WTC11 (cell line): ENCODE data around the gene SMIM1. TPM values are rescaled to one million over a fixed set of nuclear protein-coding genes. Genes with fewer than 3 reads are reported as not detected.
"Not testable (repeated sequence)": the region's sequence is repeated elsewhere in the genome, so short reads cannot be mapped to it uniquely, and the experiment has no call there.

Experiments used
- ATAC-seq: fragments of 200-7000 bp; cut with Tn5 transposase; 2 replicates; pipeline ENCODE4 v1.10.0; 2021; ENCODE audit warnings: mild to moderate bottlenecking, moderate library complexity
- CTCF ChIA-PET: fragments of 300-600 bp; sonication (Branson Sonifier 250); formaldehyde crosslinking; loops from one replicate; lab custom pipeline; 2021; ENCODE audit warnings: antibody characterized with exemption; lab: Charles Lee
- POLR2A ChIA-PET: fragments of 350-600 bp; sonication (Branson Sonifier 250); formaldehyde crosslinking; loops from one replicate; lab custom pipeline; 2021; ENCODE audit warnings: antibody characterized with exemption; lab: Charles Lee
- DNase-seq: peaks from one replicate; pipeline ENCODE4 v3.0.0; 2021; ENCODE audit warnings: low spot score
- H3K27ac Mint-ChIP-seq: 2 replicates; pipeline ENCODE4 v1.8.0; 2021; ENCODE audit warnings: mixed read lengths
- H3K27me3 Mint-ChIP-seq: 2 replicates; pipeline ENCODE4 v1.8.0; 2021; ENCODE audit warnings: low read depth, mild to moderate bottlenecking, moderate library complexity, mixed read lengths
- H3K36me3 Mint-ChIP-seq: 2 replicates; pipeline ENCODE4 v1.8.0; 2021; ENCODE audit warnings: mixed read lengths
- H3K4me1 Mint-ChIP-seq: 2 replicates; pipeline ENCODE4 v1.8.0; 2022; ENCODE audit warnings: mixed read lengths
- H3K4me3 Mint-ChIP-seq: 2 replicates; pipeline ENCODE4 v1.8.0; 2021; ENCODE audit warnings: mild to moderate bottlenecking, moderate library complexity, mixed read lengths
- H3K9me3 Mint-ChIP-seq: 2 replicates; pipeline ENCODE4 v1.8.0; 2021; ENCODE audit warnings: mixed read lengths
- ATF3 ChIP-seq: sonication (generic); formaldehyde crosslinking; conservative IDR thresholded peaks from 2 replicates; pipeline ENCODE4 v1.8.1; 2022; ENCODE audit warnings: mild to moderate bottlenecking, missing genetic modification reagents
- CREM ChIP-seq: sonication (generic); formaldehyde crosslinking; IDR thresholded peaks from 2 replicates; pipeline ENCODE4 v1.8.1; 2022; ENCODE audit warnings: mild to moderate bottlenecking, missing genetic modification reagents, moderate library complexity
- E2F4 ChIP-seq: sonication (generic); formaldehyde crosslinking; IDR thresholded peaks from 2 replicates; pipeline ENCODE4 v1.8.1; 2022; ENCODE audit warnings: low read depth, mild to moderate bottlenecking, moderate library complexity, missing genetic modification reagents, borderline replicate concordance
- ERG ChIP-seq: fragments of 250-450 bp; sonication (Bioruptor Pico); IDR thresholded peaks from 2 replicates; pipeline ENCODE4 v1.8.0; 2021; ENCODE audit warnings: mild to moderate bottlenecking
- ESRRA ChIP-seq: sonication (generic); formaldehyde crosslinking; IDR thresholded peaks from 2 replicates; pipeline ENCODE4 v1.8.1; 2022; ENCODE audit warnings: mild to moderate bottlenecking, missing genetic modification reagents, borderline replicate concordance
- HMGA2 ChIP-seq: fragments of 250-450 bp; sonication (Bioruptor Pico); IDR thresholded peaks from 2 replicates; pipeline ENCODE4 v1.4.0; 2021; ENCODE audit warnings: mild to moderate bottlenecking, moderate library complexity
- MLX ChIP-seq: sonication (generic); formaldehyde crosslinking; IDR thresholded peaks from 2 replicates; pipeline ENCODE4 v1.8.1; 2023; ENCODE audit warnings: mild to moderate bottlenecking, missing genetic modification reagents, moderate library complexity
- NR1H2 ChIP-seq: sonication (generic); formaldehyde crosslinking; IDR thresholded peaks from 2 replicates; pipeline ENCODE4 v1.9.0; 2021; ENCODE audit warnings: mild to moderate bottlenecking, moderate library complexity, missing genetic modification reagents
- NR3C1 ChIP-seq: sonication (generic); formaldehyde crosslinking; conservative IDR thresholded peaks from 2 replicates; pipeline ENCODE4 v1.8.1; 2023; ENCODE audit warnings: low read depth, mild to moderate bottlenecking, missing genetic modification reagents
- OVOL2 ChIP-seq: fragments of 250-450 bp; sonication (Bioruptor Pico); IDR thresholded peaks from 2 replicates; pipeline ENCODE4 v1.9.0; 2021; ENCODE audit warnings: mild to moderate bottlenecking, borderline replicate concordance
- PRRX2 ChIP-seq: fragments of 250-450 bp; sonication (Bioruptor Pico); IDR thresholded peaks from 2 replicates; pipeline ENCODE4 v1.8.0; 2021; ENCODE audit warnings: mild to moderate bottlenecking
- SOX15 ChIP-seq: fragments of 250-450 bp; sonication (Bioruptor Pico); IDR thresholded peaks from 2 replicates; pipeline ENCODE4 v1.9.0; 2021; ENCODE audit warnings: mild to moderate bottlenecking
- STAT6 ChIP-seq: sonication (generic); formaldehyde crosslinking; conservative IDR thresholded peaks from 2 replicates; pipeline ENCODE4 v1.8.1; 2023; ENCODE audit warnings: mild to moderate bottlenecking, low read depth, missing genetic modification reagents, moderate library complexity
- TCF7 ChIP-seq: sonication (generic); formaldehyde crosslinking; IDR thresholded peaks from 2 replicates; pipeline ENCODE4 v1.8.0; 2022; ENCODE audit warnings: mild to moderate bottlenecking, low read depth, missing genetic modification reagents, moderate library complexity
- TEAD4 ChIP-seq: sonication (generic); formaldehyde crosslinking; IDR thresholded peaks from 2 replicates; pipeline ENCODE4 v1.8.0; 2022; ENCODE audit warnings: mild to moderate bottlenecking, missing genetic modification reagents
- USF2 ChIP-seq: sonication (generic); formaldehyde crosslinking; IDR thresholded peaks from 2 replicates; pipeline ENCODE4 v1.8.1; 2023; ENCODE audit warnings: mild to moderate bottlenecking, missing genetic modification reagents, moderate library complexity
- ZBTB21 ChIP-seq: sonication (generic); formaldehyde crosslinking; IDR thresholded peaks from 2 replicates; pipeline ENCODE4 v1.8.1; 2023; ENCODE audit warnings: mild to moderate bottlenecking, missing genetic modification reagents, borderline replicate concordance
- ZNF317 ChIP-seq: sonication (generic); formaldehyde crosslinking; IDR thresholded peaks from 2 replicates; pipeline ENCODE4 v1.8.1; 2023; ENCODE audit warnings: low read depth, mild to moderate bottlenecking, moderate library complexity, missing genetic modification reagents, borderline replicate concordance
- ZNF396 ChIP-seq: fragments of 250-450 bp; sonication (Bioruptor Pico); IDR thresholded peaks from 2 replicates; pipeline ENCODE4 v1.8.0; 2021; ENCODE audit warnings: mild to moderate bottlenecking, moderate library complexity, borderline replicate concordance
- total RNA-seq: library from RNA; stranded (reverse); gene quantifications from 3 replicates; pipeline ENCODE4 v1.2.3, GENCODE V29; 2021

Gene SMIM1
- total RNA-seq, 1 experiment from 2014 or later = 10.2 TPM

- TF ChIP-seq NR1H2 (CRISPR knock-in tag) = no peak
Observed at GRCh38 chr1:3747903-3748302, 24.6 kb upstream of the SMIM1 start (continued).

GRCh38 chr1:3748316-3748900 lies 24.1 kb upstream of the SMIM1 start:
- H3K36me3 Mint-ChIP-seq, H3K4me3 Mint-ChIP-seq, CTCF ChIA-PET, DNase-seq, ATAC-seq, H3K9me3 Mint-ChIP-seq, POLR2A ChIA-PET, H3K27ac Mint-ChIP-seq: not testable (repeated sequence)
- Mint-ChIP-seq H3K27me3 (peaks cover 12% of the 10 kb centered on the region), H3K4me1 (peaks cover 26% of the 10 kb centered on the region)

GRCh38 chr1:3749512-3749911 lies 23.0 kb upstream of the SMIM1 start:
- Mint-ChIP-seq H3K27ac (no peak overlapping the region), H3K36me3 (peaks cover 1% of the 10 kb centered on the region; the same call in 1 of the 2 replicates), H3K9me3 (no peaks in the 10 kb centered on the region), H3K4me1 (peaks cover 19% of the 10 kb centered on the region), H3K27me3 (peaks cover 12% of the 10 kb centered on the region), H3K4me3 (no peak overlapping the region)
- ChIA-PET CTCF (no interaction called here), POLR2A (no interaction called here)
- no peak for DNase-seq
- no peak for ATAC-seq
- TF ChIP-seq OVOL2 (CRISPR knock-in tag) (no peak), MLX (CRISPR knock-in tag) (no peak), PRRX2 (CRISPR knock-in tag) (no peak), ERG (no peak), ESRRA (CRISPR knock-in tag) (no peak), STAT6 (CRISPR knock-in tag) (no peak), HMGA2 (CRISPR knock-in tag) (no peak), NR3C1 (CRISPR knock-in tag) (no peak)
- TF ChIP-seq, all 79 proteins: peak for 0

GRCh38 chr1:3750741-3751140 lies 21.8 kb upstream of the SMIM1 start:
- POLR2A ChIA-PET = no interaction called here
- no peak for ATAC-seq
- no peak for TF ChIP-seq ZBTB21 (CRISPR knock-in tag)
- no peak for TF ChIP-seq TEAD4
- no peak for TF ChIP-seq TCF7 (CRISPR knock-in tag)
- no peak for TF ChIP-seq USF2
- TF ChIP-seq ERG = no peak
- TF ChIP-seq ZNF317 = no peak
- no peak for TF ChIP-seq SOX15 (CRISPR knock-in tag)
- TF ChIP-seq ATF3 (CRISPR knock-in tag) = no peak
- TF ChIP-seq OVOL2 (CRISPR knock-in tag) = no peak
- no peak for TF ChIP-seq ZNF396 (CRISPR knock-in tag)
- no peak for TF ChIP-seq E2F4 (CRISPR knock-in tag)
- TF ChIP-seq CREM (CRISPR knock-in tag) = no peak

More at GRCh38 chr1:3750741-3751140, 21.8 kb upstream of the SMIM1 start:
- H3K27me3 Mint-ChIP-seq = peaks cover 12% of the 10 kb centered on the region
- H3K36me3 Mint-ChIP-seq = no peaks in the 10 kb centered on the region
- DNase-seq = no peak
- no peak overlapping the region for H3K4me3 Mint-ChIP-seq
- peaks cover 8% of the 10 kb centered on the region for H3K4me1 Mint-ChIP-seq
- CTCF ChIA-PET = no interaction called here
- H3K27ac Mint-ChIP-seq = no peak overlapping the region
- H3K9me3 Mint-ChIP-seq = no peaks in the 10 kb centered on the region
